NCI-H446 (cell line): ENCODE measurements around the gene CMC2.
A peak's percentile ranks its signal among the peaks of the same experiment; 100 is the strongest.

Experiments used
- DNase-seq, 2 experiments: peaks; one replicate each; lab custom pipeline; 2025; lab: John Stamatoyannopoulos, UW

CMC2 gene

DNA sequence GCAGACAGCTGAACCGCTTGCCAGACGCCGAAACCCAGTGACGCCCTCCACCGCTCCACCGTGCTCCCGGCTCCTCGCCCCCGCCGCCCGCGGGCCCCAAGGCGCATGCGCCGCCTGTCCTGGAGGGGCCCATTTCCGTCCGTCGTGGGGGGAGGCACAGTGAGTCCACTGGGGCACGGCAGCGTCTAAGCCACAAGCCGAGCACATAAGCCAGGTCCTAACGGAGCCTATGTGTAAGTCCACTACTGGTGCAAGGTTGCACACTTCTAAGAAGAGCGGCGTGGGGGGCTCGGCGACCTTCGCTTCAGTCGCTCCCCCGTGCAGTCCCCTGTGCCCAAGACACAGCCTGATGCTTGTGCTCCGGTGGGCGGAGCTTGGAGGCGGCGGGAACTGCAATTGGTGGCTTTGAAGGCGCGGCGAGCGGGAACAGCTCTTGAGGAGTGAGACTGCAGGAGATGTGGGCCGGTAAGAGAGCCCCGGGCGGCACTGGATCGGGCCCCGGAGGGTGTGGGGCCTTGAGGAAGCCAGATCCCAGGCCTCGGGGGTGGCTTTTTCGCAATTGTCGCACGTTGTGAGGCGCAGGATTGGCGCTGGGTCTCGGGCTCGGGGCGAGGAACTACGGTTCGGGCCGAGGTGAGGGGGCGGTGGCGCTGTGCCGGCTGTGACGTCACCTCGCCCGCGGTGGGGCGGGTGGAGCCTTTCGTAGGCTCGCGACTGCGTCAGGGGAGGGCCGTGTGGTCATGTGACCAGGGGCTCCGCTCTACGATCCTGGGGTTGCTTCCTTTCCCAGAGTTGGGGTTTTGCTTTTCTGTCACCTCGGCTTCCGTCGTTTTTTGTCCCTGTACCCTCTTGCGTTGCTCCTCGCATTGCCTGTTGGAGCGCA is at the start of gene CMC2, which contains the start of gene CENPN:
Gene CMC2 (minus strand): TSS at position 73 of the 883 bp plus-strand sequence. CDS start 9,491 bp downstream, outside the sequence.
Gene CENPN (plus strand): TSS at position 402 of the 883 bp plus-strand sequence. CDS start 4,726 bp downstream, outside the sequence.
- DNase-seq, result peak; percentile 81 to 91

DNA sequence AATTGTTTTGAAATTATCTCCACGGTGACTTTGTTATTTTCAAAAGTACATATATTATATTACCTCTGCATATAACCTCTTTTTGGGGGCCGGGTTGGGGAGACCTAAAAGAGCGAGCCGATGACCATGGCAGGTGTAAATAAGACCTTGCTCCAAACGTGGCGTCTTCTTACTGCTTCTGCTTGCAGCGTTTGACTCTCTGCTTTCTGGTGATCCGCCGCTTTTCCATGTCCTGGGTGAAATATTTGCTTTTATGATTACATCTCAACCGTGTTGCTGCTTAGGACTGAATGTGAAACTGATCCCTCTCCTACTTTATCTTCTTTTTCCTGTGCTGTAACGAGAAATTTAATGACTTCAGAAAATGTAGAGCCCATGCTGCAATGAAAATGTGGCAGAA is 47.1 kb upstream of the CMC2 start:
- DNase-seq, result no peak

DNA sequence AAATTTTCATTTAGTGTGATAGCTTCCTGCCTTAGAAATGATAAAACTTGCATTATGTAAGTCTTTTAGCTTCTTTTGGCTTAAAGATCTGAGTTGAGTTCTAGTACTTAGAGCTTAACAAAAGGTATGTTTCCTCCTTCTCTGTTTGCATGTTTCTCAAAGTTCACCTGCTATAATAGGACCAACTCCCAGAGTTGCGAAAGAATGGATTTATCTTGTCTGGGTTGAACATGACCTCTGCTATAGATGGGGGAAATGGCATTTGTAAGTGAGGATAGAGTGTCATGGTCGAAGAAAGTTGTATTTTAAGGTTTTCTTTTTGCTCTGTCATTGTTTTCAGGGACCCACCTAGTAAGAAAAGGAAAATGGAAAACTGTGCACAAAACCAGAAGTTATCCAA is 36.1 kb upstream of the CMC2 start:
- DNase-seq, result no peak

DNA sequence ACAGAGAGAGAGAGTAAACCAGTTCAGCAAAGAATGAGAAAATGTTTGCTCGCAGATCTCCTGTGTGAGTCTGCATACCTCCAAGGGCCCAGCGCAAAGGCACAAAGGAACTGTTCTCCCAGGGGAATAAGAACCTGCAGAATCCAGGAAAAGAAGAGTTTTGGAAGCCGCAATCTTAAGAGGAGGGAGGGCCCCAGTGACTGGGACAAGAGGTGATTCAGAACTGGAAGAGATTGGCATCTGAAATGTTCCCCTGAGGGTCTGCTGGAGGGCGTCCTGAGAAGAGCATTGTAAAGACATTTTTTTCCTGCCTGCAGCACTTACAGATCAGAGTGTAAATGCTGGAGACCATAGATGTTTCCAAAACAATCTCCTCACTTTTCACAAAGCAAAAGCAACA is 35.0 kb upstream of the CMC2 start:
- DNase-seq, result no peak

DNA sequence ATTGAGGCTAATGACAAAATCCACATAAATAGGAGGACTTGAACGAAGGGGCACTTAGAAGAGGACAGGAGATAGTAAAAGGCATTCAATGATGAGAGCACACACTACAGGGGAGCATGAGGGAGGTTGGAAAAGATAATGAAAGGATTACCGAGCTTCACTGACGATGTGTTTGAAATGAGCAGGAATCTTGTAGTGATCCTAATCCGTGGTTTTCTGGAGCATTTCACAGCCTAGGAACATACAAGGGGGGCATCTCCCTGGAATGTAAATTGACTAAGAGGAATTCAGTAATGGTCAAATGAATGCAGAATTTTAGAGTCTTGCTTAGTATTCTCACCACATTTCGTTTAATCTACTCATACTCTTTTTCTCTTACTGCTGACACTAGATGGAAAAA is 34.2 kb upstream of the CMC2 start:
- DNase-seq, result no peak

DNA sequence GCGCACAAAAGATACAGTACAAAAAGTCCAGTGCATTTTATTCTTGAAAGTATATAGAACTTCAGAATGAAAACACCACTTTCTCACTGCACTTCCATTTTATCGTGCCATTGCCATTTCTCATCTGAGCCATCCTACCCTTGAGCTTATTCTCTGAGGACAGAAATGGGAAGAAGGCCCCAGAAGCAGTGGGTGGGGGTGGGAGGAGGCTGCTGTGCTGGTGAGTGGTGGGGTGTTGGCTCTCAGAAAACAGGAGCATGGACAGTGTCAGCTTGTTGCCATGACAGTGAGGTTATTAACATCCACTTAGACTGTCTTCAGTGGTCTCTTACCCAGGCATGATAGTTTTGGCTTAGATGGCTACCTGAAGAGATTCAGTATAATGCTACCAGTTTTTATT is 33.4 kb upstream of the CMC2 start:
- DNase-seq, result no peak

DNA sequence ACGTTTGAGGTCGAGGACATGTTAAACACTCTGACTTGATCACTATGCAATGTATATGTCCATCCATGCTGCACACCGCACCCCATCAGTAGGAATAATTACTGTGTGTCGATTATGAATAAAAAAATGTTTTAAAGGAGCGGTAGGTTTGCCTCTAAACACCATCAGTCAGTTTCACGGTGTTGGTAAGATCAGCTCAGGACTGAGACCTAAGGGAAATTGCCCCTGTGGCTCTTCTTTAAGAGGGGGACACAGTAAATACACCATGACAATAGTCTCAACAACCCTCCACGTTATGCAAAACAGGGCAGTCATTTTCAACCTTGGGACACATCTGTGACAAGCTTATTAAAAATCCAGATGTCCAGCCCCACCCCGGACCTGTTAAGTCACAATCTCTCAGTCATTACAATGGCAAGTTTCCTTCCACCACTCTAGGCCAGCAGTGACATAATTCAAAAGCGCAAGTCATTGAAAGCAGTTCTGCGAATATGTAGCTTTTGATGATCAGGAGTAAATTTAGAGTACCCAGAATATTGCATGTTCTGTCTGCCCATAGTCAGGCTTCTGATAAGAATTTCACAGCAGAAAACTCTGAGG is 30.2 kb upstream of the CMC2 start:
- DNase-seq, result no peak

DNA sequence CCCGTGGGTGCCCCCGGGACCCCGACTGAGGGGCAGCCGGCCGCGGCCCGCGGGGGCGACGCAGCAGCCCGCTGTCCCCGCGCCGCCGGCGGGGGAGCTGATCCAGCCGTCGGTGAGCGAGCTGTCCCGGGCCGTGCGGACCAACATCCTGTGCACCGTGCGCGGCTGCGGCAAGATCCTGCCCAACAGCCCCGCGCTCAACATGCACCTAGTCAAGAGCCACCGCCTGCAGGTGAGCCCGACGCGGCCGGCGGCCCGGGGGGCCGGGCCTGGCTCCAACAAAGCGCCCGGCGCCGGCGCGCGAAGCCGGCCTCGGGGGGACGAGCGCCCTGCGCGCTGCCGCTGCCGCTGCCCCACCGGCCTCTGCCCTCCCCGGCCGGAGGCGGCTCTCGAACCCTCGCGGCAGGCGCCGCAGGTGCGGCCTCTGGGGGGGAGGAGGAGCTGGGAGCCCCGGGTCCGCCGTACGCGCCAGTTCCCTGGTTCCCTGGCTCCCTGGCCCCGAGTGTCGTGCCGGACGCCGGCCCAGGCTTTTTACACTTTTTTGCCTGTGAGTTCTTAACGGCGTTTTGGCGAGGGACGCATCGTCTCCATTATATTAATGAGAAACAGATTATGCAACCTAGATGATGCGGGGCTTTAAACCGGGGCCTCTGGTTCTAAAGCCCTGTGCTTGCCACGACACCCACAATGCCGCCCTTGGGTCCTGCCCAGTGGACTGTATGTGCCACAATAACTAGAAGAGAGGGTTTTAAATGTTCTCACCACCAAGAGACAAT is 29.5 kb upstream of the CMC2 start:
- peak in 1 of 2 experiments; percentile 20 for DNase-seq

DNA sequence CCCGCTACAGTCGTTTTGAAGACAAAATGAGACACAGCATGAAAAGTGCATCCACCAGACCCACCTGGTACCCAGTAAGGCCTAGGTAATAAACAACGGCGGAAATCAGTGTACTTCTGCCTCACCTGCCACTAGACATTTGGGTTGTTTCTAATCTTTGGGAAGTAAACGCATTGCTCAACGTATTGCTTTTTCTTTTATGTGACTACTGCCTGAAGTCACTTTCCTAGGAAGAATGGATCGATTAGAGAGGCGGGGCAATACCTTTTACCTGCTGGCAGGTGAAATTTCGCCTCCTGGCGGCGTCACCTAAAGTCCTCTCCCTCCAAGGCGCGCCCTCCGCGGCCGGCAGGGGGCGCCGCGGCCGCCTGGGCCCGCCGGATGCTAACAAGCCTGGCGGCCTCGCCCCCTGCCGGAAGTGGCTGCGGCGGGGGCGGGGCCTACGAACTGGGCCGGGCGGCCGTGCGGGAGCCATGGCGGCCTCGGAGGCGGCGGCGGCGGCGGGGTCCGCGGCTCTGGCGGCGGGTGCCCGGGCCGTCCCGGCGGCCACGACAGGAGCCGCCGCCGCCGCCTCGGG is 28.8 kb upstream of the CMC2 start, which contains the start of gene ATMIN:
Gene ATMIN (plus strand): TSS at position 445 of the 577 bp plus-strand sequence. CDS start 29 bp downstream, at position 474.
- DNase-seq, result peak; percentile 8 to 82

DNA sequence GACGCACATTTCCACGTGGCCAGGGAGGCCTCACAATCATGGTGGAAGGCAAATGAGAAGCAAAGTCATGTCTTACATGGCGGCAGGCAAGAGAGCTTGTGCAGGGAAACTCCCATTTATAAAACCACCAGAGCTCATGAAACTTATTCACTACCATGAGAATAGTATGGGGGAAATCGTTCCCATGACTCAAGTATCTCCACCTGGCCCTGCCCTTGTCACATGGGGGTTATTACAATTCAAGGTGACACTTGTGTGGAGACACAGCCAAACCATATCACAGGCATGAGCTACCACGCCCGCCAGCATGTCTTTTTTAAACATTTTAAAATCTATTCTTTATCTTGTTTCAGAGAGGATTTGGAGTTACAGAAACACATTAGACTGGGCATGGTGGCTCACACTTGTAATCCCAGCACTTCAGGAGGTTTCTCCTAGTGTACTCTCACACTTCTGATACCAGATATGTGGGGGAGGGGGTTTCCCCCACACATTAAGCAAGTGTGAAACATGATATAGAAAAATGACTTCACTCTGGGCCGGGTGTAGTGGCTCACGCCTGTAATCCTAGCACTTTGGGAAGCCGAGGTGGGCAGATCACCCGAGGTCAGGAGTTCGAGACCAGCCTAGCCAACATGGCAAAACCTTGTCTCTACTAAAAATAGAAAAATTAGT is 23.4 kb upstream of the CMC2 start:
- DNase-seq, result no peak

DNA sequence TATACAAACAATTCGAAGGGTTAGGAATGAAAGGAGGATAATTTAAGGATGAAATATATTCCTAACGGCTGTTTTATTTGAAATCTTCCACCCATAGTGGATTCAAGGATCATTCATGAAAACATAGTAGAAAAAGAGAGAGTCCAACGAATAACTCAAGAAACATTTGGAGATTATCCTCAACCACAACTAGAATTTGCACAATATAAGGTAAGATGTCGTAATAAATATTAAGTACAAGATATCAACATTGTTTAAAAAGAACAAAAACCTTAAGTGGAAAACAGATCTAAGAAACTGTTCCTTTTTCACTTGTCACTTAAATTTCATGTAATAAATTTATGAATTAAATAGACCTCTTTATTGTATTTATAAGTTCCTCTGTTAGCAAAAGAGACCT is 19.7 kb upstream of the CMC2 start:
- DNase-seq, result no peak

DNA sequence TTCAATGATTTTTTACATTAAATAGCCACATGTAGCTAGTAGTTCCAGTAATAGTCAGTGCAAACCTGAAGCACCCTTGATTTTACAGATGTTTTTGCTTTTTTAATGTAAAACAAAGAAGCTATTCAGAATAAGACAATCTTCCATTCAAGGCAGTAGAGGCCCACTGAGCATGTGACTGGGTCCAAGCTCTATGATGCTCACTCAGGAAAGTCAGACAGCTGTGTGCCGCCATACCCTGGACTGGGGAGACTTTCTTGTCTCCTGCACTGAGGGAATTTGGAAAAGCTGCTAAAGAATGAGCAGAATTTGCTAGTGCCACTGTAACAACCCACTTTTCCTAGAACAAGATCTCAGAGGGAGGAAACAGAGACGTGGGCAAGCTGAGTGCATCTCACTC is 11.8 kb upstream of the CMC2 start:
- no peak for DNase-seq

DNA sequence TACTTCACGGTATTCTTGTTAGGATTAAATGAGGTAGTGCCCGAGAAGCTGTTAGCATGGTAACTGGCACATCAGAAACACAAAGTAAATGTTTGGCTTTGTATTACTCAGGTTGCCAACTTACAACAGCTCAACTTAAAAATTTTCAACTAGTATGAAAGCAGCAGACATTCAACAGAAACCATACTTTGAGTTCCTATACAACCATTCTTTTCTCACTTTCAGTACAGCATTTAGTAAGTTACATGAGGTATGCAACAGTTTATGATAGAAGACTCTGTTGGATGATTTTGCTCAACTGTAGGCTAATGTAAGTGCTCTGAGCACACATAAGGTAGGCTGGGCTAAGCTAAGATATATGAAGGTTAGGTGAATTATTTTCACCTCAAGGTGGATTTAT is 8.0 kb upstream of the CMC2 start:
- no peak for DNase-seq

DNA sequence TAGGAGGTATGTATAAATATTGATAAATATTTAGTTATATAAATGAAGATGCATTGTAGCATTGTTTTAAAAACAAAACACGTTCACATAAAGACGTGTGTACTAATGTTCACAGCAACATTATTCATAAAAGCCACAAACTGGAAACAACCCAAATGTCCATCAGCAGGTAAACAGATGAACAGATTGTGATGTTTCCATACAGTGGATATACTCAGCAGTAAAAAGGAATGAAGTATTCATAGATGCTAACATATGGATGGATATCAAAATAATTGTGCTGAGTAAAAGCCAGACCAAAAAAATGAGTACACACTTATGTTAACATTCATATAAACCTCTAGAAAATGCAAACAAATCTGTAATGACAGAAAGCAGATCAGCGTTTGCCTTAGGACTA is 6.3 kb upstream of the CMC2 start:
- DNase-seq, result no peak

DNA sequence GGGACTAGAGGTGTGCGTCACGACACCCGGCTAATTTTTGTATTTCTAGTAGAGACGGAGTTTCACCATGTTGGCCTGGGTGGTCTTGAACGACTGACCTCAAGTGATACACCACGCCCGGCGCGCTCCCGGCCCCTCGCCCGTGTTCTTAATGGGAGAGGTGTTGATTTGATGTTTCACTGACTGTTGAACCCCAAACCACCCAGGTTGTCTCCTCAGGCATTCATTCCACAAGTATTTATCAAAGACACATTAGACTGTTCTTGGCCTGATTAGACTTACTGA is 1.8 kb upstream of the CMC2 start:
- DNase-seq, result no peak

DNA sequence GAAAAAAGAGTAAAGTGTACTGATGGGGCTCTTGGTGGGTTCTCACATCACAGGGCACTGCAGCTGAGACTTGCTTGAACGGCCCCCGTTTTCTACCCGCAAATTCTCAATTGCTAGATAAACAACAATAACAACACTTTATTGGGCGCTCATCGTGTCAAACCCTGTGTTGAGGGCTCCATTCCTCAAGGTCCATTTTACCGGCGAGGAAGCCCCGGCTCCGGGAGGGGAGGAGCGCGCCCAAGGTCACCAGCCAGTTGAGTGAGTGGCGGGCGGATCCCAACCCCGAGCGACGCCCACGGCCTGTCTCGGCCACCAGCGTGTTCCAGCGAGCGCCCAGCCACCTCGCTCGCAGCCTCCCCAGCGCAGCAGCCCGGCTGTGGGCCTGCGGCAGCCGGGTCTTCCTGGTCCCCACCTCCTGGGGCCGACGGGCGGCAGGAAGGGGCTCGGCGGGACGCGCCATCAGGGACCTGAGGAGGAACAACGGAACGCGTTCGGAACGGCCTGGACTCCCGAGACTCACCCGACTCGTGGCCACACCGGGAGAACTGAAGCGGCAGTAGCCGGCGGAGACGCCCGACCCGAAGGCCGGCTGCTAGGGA is 373 bp downstream of the CMC2 start:
- peak in 1 of 2 experiments; percentile 29 for DNase-seq

DNA sequence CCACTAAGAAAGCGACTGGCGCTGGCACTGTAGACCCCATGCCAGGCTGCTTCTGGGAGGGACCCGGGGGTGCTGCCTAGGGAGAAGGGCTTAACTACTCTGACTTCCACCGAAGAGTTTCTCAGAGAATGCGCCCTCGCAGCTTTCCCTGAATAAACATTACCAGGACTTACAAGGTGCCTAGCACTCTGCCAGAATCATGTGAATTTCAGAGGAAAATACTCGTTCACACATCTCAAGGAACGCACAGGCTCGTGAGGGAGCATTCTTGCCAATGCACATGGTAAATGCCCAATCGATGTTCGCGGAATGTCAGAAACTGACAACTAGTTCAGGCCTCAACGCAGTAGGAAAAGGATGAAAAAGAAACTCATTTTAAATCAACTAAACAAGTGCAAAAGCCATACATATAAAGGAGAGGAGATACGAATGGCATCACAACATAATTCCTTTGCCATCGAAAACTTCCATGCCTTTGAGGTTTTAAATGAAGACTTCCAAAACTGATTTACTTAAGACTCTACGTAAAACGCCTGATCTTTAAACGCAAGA is 999 bp downstream of the CMC2 start:
- no peak for DNase-seq

DNA sequence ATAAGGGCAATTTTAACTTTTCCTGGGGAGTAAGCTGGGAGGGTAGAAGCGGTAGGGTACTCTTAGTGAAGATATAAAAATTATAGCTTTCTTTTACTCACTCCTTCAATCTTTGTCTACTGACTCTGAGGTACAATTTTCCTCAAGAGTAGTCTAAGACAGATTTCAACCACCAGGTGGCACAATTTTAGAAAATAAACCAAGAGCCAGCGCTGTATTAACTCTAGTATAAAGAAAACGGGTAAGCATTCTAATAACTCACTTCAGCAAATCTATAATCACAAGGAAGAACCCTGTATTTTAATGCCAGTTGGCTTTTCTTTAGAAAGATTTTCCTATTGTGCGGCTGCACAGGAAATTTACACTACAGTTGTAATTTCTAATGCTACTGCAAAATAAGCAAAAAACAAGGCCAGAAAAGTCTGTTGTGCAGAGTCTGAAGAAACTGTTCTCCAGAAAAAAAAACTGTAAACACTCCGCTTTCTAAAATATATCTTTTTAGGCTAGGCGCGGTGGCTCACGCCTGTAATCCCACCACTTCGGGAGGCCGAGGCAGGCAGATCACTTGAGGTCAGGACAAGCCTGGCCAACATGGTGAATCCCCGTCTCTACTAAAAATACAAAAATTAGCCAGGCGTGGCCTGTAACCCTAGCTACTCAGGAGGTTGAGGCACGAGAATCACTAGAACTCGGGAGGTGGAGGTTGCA is 1.9 kb downstream of the CMC2 start:
- DNase-seq, result peak in 1 of 2 experiments; percentile 45

DNA sequence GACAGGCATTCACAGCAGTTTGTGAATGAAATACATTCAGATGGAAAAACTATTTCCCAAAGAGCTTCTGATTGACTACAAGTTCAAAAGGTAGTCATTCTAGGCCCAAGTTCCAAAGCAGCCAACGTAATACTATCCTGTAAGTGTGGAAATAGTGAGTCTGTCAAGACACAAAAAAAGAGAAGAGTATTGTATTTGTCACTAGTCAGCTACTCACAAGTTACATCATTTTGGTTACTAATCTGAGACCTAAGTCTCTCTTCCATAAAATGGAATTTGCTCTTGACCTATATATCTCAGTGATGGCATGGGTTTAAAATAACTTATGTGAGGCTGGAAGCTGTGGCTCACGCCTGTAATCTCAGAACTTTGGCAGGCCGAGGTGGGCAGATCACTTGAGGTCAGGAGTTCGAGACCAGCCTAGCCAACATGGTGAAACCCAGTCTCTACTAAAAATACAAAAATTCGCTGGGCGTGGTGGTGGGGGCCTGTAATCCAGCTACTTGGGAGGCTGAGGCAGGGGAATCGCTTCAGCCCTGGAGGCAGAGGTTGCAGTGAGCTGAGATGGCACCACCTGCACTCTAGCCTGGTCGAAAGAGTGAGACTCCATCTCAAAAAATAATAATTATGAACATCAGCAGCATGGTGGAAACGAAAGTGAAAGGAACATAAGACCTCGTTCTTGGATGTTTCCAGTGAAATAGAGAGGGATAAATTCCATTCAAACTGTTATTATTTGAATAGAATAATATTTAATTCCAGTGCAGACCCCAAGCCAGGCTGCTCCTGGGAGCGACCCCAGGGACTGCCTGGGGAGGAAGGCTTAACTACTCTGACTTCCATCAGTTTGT is 2.9 kb downstream of the CMC2 start:
- no peak for DNase-seq
